Ascending aorta (tissue), 2 donors: ENCODE results near the gene MBOAT7. TPM values are rescaled to one million over a fixed set of nuclear protein-coding genes. Genes with fewer than 3 reads are reported as not detected.
"Not testable (repeated sequence)": the region's sequence is repeated elsewhere in the genome, so short reads cannot be mapped to it uniquely, and the experiment has no call there.

ENCODE experiments used
- DNase-seq, 2 donors: peaks; one replicate each; pipeline ENCODE4 v3.0.0-alpha.2; 2019; ENCODE audit warnings: low spot score in 2 of 2
- H3K27ac ChIP-seq, 2 donors: fragments of 200-600 bp; sonication (generic); one replicate each; pipeline ENCODE4 v1.5.1; 2016 to 2017; ENCODE audit warnings: mild to moderate bottlenecking in 1 of 2
- H3K27me3 ChIP-seq: fragments of 200-600 bp; sonication (generic); one replicate; pipeline ENCODE4 v1.5.1; 2017
- H3K36me3 ChIP-seq, 2 donors: fragments of 200-600 bp; sonication (generic); one replicate each; pipeline ENCODE4 v1.5.1; 2016
- H3K4me1 ChIP-seq, 2 donors: fragments of 200-600 bp; sonication (generic); one replicate each; pipeline ENCODE4 v1.5.1; 2016 to 2017; ENCODE audit warnings: mild to moderate bottlenecking in 1 of 2
- H3K4me3 ChIP-seq, 2 donors: fragments of 200-600 bp; sonication (generic); one replicate each; pipeline ENCODE4 v1.5.1; 2016 to 2017; ENCODE audit warnings: mild to moderate bottlenecking in 1 of 2
- H3K9me3 ChIP-seq, 2 donors: fragments of 200-600 bp; sonication (generic); one replicate each; pipeline ENCODE4 v1.5.1; 2016
- intact Hi-C: fragments of 100-400 bp; cut with DNase I; formaldehyde crosslinking; loops from one replicate; pipeline ENCODE4 v1.15.1; 2023
- total RNA-seq: library from RNA; depleted of rRNA; stranded (reverse); fragments of >200 nt; gene quantifications from one replicate; pipeline ENCODE4 v1.1.0, GENCODE V29; 2016
- TF ChIP-seq, protein P1 (sequence below), 3 experiments: fragments of 200-600 bp in 2 of 3; fragments of 450-650 bp in 1 of 3; sonication (generic) in 2 of 3; IDR thresholded peaks; one replicate each; pipeline ENCODE4 v1.5.1; 2016 to 2019; ENCODE audit warnings: antibody characterized with exemption in 3 of 3, mild to moderate bottlenecking in 1 of 3, moderate library complexity in 1 of 3

The MBOAT7 gene
- total RNA-seq, 1 donor from 2014 or later: 56.1 TPM

DNA sequence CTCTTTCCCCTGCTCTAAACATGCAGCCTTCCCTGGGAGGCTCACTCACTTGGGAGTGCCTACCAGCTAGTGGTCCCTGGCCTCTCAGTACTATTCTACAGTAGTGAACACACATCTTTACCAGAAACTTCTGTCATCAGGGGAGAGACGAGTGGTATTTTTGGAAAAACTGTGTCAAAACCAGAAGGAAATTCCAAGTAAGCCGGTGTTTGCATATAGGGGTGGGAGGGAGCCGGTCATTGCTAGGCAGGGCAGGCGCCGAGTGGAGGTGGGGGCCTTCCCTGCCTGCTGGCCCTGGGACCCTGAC, 18.2 kb upstream of the MBOAT7 start:
- H3K27ac ChIP-seq: peak overlapping the region; percentile 37 to 64
- H3K36me3 ChIP-seq: peaks cover 46 to 50% of the 10 kb centered on the region in 2 donors
- H3K27me3 ChIP-seq: no peaks in the 10 kb centered on the region
- no peak for DNase-seq
- TF ChIP-seq, protein P1, sequence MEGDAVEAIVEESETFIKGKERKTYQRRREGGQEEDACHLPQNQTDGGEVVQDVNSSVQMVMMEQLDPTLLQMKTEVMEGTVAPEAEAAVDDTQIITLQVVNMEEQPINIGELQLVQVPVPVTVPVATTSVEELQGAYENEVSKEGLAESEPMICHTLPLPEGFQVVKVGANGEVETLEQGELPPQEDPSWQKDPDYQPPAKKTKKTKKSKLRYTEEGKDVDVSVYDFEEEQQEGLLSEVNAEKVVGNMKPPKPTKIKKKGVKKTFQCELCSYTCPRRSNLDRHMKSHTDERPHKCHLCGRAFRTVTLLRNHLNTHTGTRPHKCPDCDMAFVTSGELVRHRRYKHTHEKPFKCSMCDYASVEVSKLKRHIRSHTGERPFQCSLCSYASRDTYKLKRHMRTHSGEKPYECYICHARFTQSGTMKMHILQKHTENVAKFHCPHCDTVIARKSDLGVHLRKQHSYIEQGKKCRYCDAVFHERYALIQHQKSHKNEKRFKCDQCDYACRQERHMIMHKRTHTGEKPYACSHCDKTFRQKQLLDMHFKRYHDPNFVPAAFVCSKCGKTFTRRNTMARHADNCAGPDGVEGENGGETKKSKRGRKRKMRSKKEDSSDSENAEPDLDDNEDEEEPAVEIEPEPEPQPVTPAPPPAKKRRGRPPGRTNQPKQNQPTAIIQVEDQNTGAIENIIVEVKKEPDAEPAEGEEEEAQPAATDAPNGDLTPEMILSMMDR (IDR thresholded peaks at IDR 0.05): no peak
- H3K4me1 ChIP-seq: peaks cover 7 to 23% of the 10 kb centered on the region in 2 donors
- no peak overlapping the region for H3K4me3 ChIP-seq
- intact Hi-C loops: no loop called here
- no peaks in the 10 kb centered on the region for H3K9me3 ChIP-seq

DNA sequence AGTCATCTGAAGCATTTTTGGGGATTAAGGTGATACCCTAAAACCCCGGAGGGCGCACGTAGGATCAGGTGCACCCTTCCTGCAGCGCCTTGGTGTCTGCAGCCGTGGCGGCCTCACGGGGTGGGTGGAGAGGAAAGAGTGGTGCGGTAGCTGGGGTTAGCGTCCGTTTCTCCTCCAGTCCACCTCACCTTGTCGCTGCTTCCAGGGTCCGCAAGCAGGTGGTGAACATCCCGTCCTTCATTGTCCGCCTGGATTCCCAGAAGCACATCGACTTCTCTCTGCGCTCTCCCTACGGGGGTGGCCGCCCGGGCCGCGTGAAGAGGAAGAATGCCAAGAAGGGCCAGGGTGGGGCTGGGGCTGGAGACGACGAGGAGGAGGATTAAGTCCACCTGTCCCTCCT, 17.8 kb upstream of the MBOAT7 start:
- H3K27me3 ChIP-seq, DNase-seq, intact Hi-C loops, H3K9me3 ChIP-seq, H3K4me3 ChIP-seq: not testable (repeated sequence)
- H3K4me1 ChIP-seq: peaks cover 7 to 27% of the 10 kb centered on the region in 2 donors
- H3K36me3 ChIP-seq: peaks cover 50 to 55% of the 10 kb centered on the region in 2 donors
- peak overlapping the region; percentile 37 to 64 for H3K27ac ChIP-seq

DNA sequence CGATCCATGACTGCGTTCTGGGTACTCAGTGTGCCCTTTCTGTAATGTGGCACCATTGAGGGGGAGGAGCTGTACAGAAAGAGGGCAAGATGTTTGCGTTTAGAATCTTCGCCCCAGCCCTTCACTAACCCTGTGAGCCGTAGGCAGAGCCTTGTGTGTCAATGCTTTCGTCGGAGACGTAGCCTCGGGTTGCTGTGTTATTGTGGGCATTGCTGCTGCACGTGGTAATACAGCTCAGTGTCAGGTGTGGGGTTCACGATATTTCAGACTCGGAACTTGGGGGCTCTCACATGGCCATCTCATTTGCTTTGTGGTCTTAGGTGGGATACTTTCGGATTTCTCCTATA, 17.4 kb upstream of the MBOAT7 start:
- Histone ChIP-seq H3K36me3 (peaks cover 51 to 59% of the 10 kb centered on the region in 2 donors), H3K4me3 (no peak overlapping the region), H3K4me1 (peaks cover 10 to 31% of the 10 kb centered on the region in 2 donors), H3K9me3 (no peaks in the 10 kb centered on the region), H3K27me3 (no peaks in the 10 kb centered on the region), H3K27ac (peak overlapping the region; percentile 37 to 64)
- TF ChIP-seq, protein P1 (IDR thresholded peaks at IDR 0.05): no peak
- intact Hi-C loops: no loop called here
- DNase-seq: no peak

DNA sequence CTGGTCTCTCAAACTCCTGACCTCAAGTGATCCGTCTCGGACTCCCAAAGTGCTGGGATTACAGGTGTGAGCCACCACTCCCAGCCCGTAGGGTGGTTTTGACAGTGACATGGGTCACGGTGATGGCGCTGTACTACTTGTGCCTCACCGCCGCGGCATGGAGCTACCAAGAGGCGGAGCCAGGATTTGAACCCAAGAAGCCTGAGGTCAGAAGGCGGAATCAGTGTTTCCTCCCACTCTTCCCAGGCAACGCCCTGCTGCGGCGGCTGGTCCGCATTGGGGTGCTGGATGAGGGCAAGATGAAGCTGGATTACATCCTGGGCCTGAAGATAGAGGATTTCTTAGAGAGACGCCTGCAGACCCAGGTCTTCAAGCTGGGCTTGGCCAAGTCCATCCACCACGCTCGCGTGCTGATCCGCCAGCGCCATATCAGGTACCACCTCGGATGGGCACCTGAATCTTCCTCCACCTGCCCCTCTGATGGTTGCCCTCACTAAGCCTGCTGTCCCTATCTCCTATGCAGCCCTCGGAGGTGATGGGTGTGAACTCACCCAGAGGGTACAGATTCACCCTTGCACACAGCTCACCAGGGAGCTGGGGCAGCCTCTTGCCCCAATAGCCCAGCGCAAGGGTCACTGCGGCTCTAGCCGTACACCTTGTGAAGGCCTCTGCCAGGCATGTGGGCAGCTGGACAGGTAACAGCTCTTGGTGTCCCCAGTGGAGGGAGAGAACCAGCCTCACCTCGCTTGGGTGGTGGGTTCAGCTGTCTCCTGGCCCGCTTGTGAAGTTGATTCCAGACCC, 16.9 kb upstream of the MBOAT7 start:
- TF ChIP-seq, protein P1 (IDR thresholded peaks at IDR 0.05): no peak

DNA sequence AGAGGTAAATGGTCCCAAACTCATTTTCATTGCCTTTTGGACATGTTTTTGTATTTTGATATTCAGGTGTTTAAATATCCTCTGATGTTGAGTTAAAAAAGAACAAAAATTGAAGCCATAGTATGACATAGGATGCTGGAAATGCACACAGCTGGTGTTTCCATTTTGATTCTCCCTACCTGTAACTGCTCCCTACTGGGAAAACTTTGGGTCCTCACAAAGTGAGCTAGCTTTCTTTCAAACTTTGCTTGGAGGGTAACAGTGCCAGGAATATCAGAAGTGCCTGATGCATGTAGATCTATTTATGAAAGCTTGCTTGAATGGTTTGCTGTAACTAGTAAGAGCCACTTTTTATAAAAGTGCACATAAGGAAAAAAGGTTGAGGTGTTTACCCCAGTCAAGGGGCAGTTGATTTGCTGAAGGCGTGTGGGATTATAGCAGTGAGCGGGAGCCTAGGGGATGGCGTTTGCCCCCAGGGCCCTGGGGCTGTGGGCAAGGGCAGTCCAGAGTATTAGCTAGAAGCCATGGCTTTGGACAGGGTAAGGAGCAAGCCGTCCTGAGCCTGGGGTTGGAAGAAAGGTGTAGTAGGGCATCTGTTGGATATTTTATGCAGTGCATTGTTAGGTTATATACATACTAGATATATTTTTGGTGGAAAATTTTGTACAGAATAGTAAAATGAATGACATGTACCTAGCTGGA, 15.5 kb upstream of the MBOAT7 start:
- H3K27me3 ChIP-seq: no peaks in the 10 kb centered on the region
- intact Hi-C loops: loop anchor here (2.0 to 5.0 kb wide), 3 partner anchors 26 to 912 kb away; partner anchors contain the start of gene PPP1R12C
- H3K9me3 ChIP-seq: no peaks in the 10 kb centered on the region
- H3K36me3 ChIP-seq: peaks cover 51 to 61% of the 10 kb centered on the region in 2 donors
- no peak overlapping the region for H3K27ac ChIP-seq
- TF ChIP-seq, protein P1 (IDR thresholded peaks at IDR 0.05): no peak
- peaks cover 14 to 31% of the 10 kb centered on the region in 2 donors for H3K4me1 ChIP-seq
- DNase-seq: no peak
- H3K4me3 ChIP-seq: no peak overlapping the region

More for the DNA sequence above, 16.9 kb upstream of the MBOAT7 start:
- no peaks in the 10 kb centered on the region for H3K27me3 ChIP-seq
- peak overlapping the region; percentile 37 to 64 for H3K27ac ChIP-seq
- H3K36me3 ChIP-seq: peaks cover 51 to 61% of the 10 kb centered on the region in 2 donors
- no peaks in the 10 kb centered on the region for H3K9me3 ChIP-seq
- intact Hi-C loops: no loop called here
- H3K4me1 ChIP-seq: peaks cover 14 to 36% of the 10 kb centered on the region in 2 donors
- no peak overlapping the region for H3K4me3 ChIP-seq
- DNase-seq: peak in 1 of 2 donors; percentile 66

DNA sequence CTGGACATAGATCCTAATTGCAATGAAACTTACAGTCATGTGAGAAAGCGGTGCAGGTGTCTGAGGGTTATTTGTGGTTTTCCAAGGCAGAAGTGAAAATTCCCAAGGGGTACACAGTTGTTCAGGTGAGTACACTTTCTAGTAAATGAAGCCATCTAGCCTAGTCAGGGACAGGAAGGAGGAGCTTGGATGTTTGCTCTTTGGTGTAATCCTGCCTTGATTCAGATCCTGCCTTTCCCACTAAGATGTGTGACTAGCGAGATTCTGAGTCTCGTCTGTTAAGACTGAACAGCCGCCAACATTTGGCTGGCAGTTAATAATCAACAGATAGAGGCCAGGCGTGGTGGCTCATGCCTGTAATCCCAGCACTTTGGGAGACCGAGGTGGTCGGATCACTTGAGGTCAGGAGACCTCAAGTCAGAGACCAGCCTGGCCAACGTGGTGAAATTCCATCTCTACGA, 13.8 kb upstream of the MBOAT7 start:
- no peak overlapping the region for H3K4me3 ChIP-seq
- H3K36me3 ChIP-seq: peaks cover 51 to 59% of the 10 kb centered on the region in 2 donors
- no peak overlapping the region for H3K27ac ChIP-seq
- TF ChIP-seq, protein P1 (IDR thresholded peaks at IDR 0.05): no peak
- intact Hi-C loops: loop anchor here (5.0 kb wide), 2 partner anchors 326 to 914 kb away; partner anchors contain the start of gene PPP1R12C
- no peak for DNase-seq
- peaks cover 6 to 23% of the 10 kb centered on the region in 2 donors for H3K4me1 ChIP-seq
- H3K27me3 ChIP-seq: no peaks in the 10 kb centered on the region
- no peaks in the 10 kb centered on the region for H3K9me3 ChIP-seq
